UCSD-AML1 (cell line): ENCODE data around the gene ACSL3.
"Not testable (repeated sequence)": the region's sequence is repeated elsewhere in the genome, so short reads cannot be mapped to it uniquely, and the experiment has no call there.

Experiments
- DNase-seq: peaks from one replicate; lab custom pipeline; 2025; ENCODE audit not compliant: unreplicated experiment; lab: John Stamatoyannopoulos, UW

The ACSL3 gene

DNA sequence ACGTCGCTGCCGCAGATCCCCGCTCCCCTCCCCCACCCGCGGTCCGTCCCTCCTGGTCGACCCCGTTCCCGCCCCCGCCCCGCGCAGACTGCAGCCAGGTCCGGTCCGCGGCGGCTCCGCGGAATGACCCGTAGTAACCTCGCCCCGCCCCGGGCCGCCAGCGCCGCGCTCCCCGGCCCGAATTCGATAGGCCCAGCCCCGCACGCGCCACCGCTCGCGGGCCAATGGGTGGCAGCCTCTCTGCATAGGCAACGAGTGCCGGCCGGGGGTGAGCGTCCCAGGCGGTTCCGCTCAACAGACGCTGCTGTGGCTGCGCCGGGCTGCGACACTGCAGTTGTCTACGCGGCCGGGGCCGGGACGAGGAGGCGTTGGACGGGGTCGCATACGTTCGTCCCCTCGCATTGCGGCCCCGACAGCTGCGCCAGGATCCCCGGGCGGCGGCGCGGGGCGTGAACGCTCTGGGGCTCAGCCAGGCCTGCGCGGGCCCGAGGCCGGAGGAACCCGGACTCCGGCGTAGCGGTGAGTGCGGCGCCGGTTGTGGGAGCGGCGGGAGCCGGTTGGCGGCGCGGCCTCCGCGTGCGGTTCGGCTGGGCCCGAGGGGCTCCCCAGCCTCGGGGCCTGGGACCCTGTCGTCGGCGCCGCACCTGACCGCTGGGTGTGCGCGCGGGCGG is at the start of gene ACSL3:
Gene ACSL3 (plus strand): TSS at position 297 of the 671 bp plus-strand sequence. CDS start 47,737 bp downstream, outside the sequence.
- peak; percentile 96 for DNase-seq

DNA sequence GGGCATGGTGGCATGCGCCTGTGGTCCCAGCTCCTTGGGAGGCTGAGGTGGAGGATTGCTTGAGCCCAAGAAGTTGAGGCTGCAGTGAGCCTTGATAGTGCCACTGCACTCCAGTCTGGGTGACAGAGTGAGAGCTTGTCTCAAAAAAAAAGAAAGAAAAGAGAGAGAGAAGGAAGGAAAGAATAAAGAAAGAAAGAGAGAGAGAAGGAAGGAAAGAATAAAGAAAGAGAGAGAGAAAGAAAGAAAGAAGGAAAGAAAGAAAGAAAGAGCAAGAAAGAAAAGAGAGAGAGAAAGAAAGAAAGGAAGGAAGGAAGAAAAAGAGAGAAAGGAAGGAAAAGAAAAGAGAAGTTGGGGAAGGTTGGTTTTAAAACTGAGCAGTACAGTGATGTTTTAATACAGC is 49.0 kb upstream of the ACSL3 start:
- no peak for DNase-seq

DNA sequence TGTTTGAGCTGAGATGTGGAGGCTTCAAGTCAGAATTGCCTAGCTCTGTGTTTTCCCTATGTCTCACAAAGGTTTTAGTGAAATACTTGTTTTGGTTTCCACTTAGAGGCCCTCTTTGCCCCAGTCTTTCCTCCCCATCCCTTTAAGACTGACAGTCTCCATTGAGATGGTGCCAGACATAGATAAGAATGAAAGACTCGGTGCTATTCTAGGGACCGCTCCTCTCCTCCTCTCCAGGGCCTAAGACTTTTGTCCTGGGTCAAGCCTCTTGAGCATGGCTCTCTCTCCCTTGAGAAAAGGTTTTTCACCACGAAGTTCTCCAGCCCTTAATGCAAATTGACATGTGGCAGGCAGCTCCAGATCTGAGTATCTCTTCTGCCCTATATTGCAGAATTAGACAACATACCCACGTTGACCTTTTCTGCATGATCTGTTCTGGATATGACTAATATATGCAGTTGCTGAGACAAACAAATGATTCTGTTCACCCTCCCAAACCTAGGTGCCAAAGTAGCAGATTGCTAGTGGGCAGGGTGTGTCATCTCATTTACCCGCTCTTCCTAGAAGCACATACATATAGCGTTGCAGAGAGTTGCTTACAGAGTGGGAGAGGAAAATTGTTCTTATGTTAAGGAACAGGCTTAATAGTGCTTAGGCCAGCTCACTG is 47.5 kb upstream of the ACSL3 start:
- DNase-seq: no peak

DNA sequence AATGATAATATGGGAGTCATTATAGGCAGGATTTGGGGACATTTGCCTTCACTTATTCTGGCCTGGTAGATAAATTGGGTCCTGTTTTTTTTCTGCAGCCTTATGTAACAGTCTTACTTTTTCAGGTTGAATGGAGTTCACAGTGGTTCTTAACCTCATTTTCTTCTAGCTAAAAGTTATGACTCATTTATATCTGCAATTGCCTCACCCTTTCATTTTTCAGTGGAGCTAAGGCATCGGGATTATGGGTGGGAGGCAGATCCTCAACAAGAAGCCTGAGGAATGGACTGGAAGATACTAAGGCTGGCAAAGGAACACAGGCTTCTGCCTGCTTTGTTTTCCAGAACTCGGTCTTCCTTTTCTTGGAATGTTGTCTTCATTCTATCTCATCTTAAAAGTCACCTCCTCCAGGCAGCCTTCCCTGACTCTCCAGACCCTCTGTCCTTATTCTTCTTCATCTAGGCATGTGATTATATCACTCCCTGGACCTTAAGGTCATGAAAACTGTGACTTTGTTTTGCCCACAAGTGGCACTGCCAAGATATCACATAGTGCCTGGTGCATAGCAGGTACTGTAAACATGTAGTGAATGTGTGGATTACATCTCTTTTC is 41.0 kb upstream of the ACSL3 start:
- DNase-seq: no peak

DNA sequence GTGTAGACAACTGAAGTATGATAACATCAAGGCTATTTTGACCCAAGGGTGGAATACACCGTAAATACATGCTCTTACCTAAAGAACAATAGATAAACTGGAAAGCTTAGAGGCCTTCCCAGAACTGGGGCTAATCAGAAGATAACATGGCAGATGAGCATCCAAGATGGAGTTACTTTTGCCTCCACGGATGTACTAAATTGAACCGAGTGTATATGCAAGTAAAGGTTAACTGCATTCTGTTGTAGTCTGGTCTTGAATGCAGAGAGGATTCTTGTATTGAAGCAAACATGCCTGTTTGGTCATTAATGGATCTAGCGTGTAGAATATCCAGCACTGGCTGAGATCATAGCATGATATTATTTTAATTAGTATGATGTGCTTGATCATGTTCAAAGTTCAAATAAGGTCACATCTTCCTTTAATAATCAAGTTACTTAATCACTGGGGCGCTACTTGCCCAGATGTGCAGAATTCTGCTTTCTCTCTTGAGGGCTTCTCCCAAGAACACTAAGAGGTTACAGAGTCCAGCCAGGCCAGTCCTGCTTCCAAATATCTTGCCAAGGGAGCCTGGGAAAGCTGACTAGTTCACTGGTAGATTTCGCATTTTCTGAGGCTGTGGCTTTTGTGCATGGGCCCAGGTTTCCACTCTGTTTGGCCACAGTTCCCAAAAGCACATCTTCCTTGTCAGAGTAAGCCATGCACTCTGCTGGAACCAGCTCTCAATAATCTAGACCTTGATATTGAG is 37.5 kb upstream of the ACSL3 start:
- no peak for DNase-seq

DNA sequence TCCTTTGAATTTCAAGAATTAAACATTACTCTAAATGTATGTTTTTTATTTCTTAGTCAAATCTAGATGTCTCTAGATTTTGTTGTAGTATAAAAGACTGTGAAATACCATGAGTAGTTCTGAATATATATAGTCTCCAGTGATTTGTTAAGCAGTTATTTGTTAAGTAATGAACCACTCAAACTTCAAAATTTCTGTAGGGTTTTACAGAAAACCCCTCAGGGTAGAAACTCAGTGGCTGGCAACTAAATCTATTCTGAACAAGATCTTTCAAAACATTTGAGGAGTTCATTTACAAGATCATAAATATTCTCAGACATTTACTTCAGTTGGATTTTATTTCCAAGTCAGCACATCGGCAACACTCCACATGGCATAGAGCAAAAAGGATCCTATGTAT is 35.8 kb upstream of the ACSL3 start:
- DNase-seq: no peak

DNA sequence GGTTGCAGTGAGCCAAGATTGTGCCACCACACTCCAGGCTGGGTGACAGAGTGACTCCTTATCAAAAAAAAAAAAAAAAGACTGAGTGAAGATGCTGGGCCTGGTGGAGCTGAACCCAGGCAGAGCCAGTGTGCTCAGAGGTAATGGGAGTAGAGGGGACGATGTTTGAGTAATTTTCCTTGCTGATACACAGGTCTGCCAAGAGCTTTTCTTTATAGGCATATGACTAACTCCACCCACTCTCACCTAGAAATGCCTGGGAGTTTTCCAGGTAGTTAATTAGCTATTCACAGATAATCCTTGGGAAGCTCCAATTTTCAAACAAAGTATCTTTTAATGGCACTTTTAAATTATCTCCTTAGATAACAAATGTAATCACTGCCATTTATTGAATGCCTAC is 33.4 kb upstream of the ACSL3 start:
- no peak for DNase-seq

DNA sequence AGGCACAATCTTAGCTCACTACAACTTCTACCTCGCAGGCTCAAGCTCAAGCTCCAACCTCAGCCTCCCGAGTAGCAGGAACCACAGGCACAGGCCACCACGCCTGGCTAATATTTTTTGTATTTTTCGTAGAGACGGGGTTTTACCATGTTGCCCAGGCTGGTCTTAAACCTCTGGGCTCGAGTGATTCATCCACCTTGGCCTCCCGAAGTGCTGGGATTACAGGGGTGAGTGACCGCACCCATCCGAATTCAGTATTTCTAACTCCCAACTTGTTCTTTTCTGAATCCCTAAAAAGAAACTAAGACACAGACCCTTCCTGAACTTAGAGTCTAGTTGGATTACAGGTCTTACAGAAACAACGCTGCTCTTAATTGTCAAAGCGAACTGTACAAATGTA is 32.3 kb upstream of the ACSL3 start:
- DNase-seq: no peak

DNA sequence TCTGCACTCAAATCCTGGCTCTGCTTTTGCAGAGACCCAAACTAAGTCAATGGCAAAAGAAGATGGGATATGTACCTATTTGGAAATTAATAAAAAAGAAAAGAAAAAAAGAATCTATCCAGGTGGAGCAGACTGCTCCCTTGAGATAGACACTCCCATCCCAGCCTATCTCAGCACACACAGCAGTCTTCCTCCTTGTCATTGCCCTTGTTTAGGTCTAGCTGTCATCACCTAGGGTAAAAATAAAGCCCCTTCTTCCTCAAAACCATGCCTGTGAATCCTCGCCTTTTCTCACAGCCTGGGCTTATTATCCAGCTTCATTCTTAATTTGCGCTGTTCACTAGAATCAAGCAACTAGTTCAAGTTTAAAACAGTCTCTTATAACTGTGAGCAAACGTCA is 30.7 kb upstream of the ACSL3 start:
- DNase-seq: no peak

DNA sequence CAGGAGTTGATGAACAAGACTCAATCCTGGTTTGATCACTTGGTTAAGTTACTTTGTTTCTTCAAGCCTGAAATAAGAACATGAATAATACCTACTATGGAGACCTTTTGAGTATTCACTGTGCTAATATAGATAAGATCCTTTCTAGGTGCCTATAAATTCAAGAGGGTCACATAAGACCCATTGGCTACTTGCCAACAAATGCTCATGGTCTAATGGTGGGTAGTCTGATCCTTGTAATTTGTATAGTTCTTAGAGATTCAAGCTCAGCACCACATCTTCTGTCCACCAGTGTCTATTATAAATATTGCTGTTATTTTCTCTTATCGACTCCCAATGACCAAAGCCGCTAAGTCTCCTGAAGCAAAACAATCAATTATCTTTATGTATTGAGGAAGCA is 27.4 kb upstream of the ACSL3 start:
- DNase-seq: no peak

DNA sequence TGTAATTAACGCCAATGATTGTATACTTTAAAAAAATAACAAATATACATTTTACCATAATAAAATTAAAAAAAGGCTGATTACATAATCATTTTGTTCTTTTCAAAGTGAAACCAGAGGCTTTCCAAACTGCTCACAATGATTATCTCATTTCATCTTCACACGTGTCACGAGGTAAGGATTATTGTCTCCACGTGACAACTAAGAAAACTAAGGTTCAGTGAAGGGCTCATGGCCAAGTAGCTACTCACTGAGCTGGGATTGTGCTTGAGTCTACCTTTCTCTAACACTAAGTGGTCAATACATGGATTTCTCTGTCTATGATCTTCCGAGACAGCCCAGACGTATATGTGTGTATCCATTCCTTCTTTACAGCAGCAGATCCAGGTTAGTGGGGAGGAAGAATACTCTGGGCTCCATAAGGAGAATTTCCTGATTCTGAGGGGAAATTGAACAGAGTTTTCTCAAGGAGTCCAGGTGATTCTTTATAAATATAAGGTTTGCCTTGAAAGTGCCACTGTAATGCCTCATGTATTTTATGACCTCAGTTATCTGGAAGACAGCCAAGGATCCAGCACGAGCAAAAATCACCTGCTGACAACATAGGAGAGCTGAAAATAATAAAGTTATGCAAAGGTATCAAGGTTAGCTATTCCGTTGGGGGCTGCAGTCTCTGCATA is 25.6 kb upstream of the ACSL3 start:
- DNase-seq: no peak

DNA sequence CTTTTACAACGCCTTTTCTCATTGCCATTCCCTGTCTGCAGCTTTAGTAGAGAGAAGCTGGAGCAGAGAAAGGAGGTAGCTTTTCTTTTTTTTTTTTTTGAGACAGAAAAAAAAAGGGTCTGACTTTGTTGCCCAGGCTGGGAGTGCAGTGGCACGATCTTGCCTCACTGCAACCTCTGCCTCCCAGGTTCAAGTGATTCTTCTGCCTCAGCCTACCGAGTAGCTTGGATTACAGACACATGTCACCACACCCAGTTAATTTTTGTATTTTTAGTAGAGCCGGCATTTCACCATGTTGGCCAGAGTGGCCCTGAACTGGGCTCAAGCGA is 25.0 kb upstream of the ACSL3 start:
- DNase-seq: no peak

DNA sequence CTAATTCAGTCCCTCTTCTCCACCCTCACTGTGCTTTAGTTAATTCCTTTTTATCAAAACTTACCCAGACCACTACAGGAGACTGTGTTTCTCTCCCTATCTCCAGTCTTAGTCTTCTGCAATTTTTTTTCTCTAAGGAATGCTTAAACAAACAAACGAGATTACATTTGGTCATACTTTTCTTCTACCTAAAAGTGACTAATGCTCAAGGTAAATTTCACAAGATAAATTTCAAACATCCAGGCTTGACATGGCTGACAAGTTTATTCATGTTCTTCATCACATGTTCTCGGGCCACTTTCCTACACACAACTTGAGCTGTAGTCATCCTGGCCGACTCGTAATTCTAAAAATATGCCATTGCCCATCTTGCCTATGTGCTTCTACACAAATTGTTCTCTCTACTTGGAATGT is 23.2 kb upstream of the ACSL3 start:
- no peak for DNase-seq

DNA sequence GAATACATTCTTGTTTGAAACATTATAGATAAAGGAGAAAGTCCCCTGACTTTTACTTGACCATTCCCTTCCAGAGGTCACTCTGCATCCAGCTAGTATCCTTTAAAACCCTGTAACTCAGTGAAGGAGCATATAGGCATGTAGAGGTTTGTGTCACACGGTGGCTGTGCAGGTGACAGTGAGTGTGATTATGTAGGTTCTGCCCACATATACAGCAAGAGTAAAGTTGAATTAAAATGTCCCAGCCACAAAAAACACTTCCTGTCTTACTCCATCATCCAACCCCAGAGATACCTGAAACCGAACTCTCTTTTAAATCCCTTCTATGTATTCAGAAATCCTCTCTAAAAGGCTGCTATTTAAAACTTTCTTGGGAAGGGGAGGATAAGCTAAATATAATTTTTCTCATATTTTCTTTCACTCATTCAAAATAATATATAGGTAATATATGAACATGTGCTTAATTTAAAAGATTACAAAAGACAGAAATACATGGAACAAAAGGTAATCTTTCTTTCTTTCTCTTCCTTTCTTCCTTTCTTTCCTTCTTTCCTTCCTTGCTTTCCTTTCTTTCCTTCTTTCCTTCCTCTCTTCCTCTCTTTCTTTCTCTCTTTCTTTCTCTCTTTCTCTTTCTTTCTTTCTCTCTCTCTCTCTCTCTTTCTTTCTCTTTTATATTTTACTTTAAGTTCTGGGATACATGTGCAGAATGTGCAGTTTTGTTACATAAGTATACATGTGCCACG is 20.6 kb upstream of the ACSL3 start:
- no peak for DNase-seq

DNA sequence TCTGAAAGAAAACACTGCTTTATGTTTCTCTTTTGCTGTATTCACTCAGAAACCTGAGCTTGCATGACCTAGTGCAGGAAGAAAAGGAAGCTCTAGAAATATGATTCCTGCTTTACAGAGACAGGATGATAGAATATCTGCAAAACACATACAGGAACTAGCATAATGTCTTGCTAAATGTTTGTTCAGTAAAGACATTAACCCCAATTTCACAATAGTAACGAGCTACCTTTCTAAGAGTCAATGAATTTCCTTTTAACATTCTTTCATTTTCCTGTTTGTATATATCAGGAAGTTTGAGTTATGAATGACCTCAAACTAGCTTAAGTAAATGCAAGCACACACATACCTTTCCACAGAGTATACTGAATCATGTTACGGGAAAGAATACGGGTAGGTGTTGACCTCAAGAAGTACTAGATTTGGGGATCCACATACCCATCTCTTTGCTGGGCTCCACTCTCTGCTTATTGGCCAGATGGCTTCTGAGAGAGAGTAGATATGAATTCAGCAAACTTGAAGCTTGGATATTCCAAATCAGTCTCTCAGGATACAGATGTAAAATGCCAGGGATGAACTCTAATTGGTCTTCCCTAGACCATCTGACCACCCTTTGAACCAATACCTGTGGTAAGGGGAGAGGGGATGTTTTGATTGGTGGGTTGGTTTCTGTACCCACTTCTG is 18.2 kb upstream of the ACSL3 start:
- DNase-seq: no peak

DNA sequence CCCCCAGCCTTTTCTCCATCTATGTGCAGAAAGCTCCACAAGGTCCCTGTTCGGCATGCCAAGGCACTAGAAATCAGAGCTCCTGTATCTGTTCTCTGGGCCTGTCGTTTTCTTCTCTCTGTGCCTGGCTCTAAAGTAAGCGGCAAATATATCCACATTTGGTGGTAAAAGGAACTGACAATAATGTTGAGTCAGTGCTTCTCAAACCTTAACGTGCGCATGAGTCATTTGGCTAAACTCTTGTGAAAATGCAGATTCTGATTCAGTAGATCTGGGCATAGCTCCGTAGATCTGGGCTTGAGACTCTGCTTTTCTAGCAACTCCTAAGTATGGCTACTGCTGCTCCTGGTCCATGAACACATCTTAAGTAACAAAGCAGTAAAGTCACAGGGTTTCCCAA is 16.5 kb upstream of the ACSL3 start:
- DNase-seq: no peak

DNA sequence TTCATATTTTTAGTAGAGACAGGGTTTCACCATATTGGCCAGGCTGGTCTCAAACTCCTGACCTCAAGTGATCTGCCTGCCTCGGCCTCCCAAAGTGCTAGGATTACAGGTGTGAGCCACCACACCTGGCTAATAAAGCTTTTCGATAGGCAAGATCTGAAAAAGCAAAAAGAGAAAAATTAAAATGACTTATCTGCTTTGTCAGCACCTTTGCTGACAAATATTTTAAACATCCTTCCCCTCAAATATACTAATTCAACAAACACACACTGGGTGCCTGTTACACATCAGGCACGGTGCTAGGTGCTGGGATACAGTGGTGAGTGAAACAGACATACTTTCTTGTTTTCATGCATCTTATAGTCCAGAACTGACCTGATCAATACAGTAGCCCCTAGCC is 15.5 kb upstream of the ACSL3 start:
- not testable (repeated sequence) for DNase-seq

DNA sequence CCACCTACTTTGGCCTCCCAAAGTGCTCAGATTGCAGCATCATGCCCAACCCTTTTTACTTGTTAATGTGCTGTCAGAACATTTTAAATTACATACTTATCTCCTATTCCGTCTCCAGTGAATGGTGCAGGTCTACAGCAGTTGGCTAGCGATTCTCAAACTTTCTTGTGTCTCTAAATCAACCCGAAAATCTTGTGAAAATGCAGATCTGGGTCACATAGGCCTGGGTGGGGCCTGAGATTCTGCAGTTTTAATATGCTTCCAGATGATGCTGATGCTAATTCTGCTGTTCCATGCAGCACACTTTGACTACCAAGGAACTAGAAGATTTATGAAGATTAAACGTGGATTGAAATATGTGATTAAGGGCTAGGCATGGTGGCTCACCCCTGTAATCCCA is 14.8 kb upstream of the ACSL3 start:
- no peak for DNase-seq

DNA sequence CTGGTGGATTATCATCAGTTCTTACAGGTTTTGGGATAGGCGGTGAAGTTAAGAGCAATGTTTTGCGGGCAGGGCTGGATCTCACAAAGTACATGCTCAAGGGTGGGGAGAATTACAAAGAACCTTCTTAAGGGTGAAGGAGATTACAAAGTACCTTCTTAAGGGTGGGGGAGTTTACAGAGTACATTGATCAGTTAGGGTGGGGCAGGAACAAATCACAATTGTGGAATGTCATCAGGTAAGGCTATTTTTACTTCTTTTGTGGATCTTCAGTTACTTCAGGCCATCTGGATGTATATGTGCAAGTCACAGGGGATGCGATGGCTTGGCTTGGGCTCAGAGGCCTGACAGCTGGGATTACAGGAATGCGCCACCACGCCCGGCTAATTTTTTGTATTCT is 12.8 kb upstream of the ACSL3 start:
- not testable (repeated sequence) for DNase-seq

DNA sequence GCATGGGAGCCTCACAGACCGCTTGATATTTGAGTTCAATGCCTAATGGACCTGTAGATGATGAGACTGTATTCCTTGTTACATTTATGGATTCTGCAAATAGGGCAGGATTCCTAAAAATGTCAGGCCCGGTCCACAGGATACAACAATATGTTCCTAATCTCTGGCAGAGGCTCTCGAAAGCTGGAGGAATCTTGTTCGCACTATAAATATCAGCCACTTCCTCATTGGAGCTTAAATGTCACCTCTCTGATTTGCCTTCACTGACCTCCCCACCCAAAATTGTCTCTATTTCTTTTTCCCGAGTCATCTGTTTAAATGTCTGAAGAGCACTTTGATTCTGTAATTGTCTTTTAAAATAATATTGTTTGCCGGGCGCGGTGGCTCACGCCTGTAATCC is 12.0 kb upstream of the ACSL3 start:
- DNase-seq: no peak
